Breast epithelium (tissue), 3 donors: ENCODE data around the gene PPP1R37.

Experiments
- POLR2AphosphoS5 ChIP-seq, 3 donors: sonication (generic); formaldehyde crosslinking; IDR thresholded peaks; one replicate each; pipeline ENCODE4 v1.6.1; 2017; ENCODE audit warnings: antibody characterized with exemption in 3 of 3
- TF ChIP-seq, protein P1 (sequence below), 3 donors: fragments of 450-650 bp; IDR thresholded peaks; one replicate each; pipeline ENCODE4 v1.5.1; 2016 to 2017; ENCODE audit warnings: antibody characterized with exemption in 3 of 3, mild to moderate bottlenecking in 3 of 3, moderate library complexity in 3 of 3

DNA sequence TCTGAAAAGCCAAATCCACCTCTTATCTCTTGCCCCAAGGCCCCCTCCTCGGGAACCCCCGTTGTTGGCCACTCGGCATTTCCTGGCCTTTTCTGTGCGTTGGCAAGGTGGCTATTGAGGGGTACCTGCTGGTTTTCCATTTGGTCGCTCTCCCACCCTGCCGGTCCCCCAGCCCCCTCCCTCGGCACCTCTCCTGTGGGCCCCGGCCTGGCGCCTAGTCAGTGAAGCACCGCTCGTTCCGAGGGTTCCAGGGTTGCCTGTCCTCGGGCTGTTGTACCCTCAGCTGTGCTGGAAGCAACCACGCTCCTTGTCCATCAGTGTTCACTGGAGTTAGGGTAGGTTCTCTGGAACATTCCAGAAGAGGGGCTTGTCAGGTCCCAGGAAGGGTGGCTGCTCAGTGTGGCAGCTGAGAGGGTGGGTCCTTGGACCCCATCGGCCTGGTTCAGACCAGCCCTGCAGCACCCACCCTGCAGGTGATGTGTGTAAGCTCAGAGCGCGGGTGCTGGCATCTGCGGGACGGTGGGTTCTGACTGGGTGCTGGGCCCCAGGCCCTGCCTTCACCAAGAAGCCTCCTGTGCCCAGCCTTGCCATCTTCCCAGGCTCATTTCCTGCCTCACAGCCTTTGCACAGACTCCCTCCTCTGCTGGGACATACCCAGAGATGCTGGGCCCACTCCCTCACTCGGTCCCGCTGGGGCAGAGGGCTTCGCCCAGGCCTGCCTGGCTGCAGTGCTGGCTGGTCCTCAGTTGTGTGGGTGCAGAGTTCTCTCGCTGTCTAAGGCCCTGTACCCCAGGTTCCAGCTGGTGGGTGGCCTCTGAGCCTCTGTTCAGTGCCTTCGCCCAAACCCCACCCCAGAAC, 46.5 kb downstream of the PPP1R37 start:
- TF ChIP-seq POLR2AphosphoS5 (IDR thresholded peaks at IDR 0.05) = no peak
- TF ChIP-seq, protein P1, sequence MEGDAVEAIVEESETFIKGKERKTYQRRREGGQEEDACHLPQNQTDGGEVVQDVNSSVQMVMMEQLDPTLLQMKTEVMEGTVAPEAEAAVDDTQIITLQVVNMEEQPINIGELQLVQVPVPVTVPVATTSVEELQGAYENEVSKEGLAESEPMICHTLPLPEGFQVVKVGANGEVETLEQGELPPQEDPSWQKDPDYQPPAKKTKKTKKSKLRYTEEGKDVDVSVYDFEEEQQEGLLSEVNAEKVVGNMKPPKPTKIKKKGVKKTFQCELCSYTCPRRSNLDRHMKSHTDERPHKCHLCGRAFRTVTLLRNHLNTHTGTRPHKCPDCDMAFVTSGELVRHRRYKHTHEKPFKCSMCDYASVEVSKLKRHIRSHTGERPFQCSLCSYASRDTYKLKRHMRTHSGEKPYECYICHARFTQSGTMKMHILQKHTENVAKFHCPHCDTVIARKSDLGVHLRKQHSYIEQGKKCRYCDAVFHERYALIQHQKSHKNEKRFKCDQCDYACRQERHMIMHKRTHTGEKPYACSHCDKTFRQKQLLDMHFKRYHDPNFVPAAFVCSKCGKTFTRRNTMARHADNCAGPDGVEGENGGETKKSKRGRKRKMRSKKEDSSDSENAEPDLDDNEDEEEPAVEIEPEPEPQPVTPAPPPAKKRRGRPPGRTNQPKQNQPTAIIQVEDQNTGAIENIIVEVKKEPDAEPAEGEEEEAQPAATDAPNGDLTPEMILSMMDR (IDR thresholded peaks at IDR 0.05) = no peak
